Chondrocyte (in vitro differentiated cells): ENCODE data around the gene PYGL. TPM values are rescaled to one million over a fixed set of nuclear protein-coding genes. Genes with fewer than 3 reads are reported as not detected.
"Not testable (repeated sequence)": the region's sequence is repeated elsewhere in the genome, so short reads cannot be mapped to it uniquely, and the experiment has no call there.

Experiments
- DNase-seq: peaks from one replicate; pipeline ENCODE4 v3.0.0; 2021; ENCODE audit warnings: mixed read lengths, low spot score
- H3K27ac Mint-ChIP-seq: one replicate; pipeline ENCODE4 v1.8.0; 2021; ENCODE audit warnings: mild to moderate bottlenecking, moderate library complexity, mixed read lengths; ENCODE audit not compliant: unreplicated experiment
- H3K27me3 Mint-ChIP-seq: 2 replicates; pipeline ENCODE4 v1.8.0; 2021; ENCODE audit warnings: low read depth, mixed read lengths
- H3K36me3 Mint-ChIP-seq: 2 replicates; pipeline ENCODE4 v1.8.0; 2021; ENCODE audit warnings: low read depth, mixed read lengths
- H3K4me1 Mint-ChIP-seq: 2 replicates; pipeline ENCODE4 v1.8.0; 2021; ENCODE audit warnings: low read depth, mild to moderate bottlenecking, mixed read lengths
- H3K4me3 Mint-ChIP-seq: one replicate; pipeline ENCODE4 v1.8.0; 2021; ENCODE audit warnings: mild to moderate bottlenecking, moderate library complexity, mixed read lengths; ENCODE audit not compliant: unreplicated experiment
- H3K9me3 Mint-ChIP-seq: 2 replicates; pipeline ENCODE4 v1.8.0; 2021; ENCODE audit warnings: low read depth, mixed read lengths
- total RNA-seq: library from RNA; stranded (reverse); gene quantifications from 3 replicates; pipeline ENCODE4 v1.2.1, GENCODE V29; 2021
- TF ChIP-seq, protein P1 (sequence below): fragments of 200-600 bp; sonication (generic); IDR thresholded peaks from 2 replicates; pipeline ENCODE4 v1.5.0; 2021; ENCODE audit warnings: antibody characterized with exemption, mild to moderate bottlenecking, moderate library complexity

Gene PYGL
- total RNA-seq, 1 donor from 2014 or later, result 120 TPM

- no peak overlapping the region for H3K27ac Mint-ChIP-seq
- TF ChIP-seq, protein P1, sequence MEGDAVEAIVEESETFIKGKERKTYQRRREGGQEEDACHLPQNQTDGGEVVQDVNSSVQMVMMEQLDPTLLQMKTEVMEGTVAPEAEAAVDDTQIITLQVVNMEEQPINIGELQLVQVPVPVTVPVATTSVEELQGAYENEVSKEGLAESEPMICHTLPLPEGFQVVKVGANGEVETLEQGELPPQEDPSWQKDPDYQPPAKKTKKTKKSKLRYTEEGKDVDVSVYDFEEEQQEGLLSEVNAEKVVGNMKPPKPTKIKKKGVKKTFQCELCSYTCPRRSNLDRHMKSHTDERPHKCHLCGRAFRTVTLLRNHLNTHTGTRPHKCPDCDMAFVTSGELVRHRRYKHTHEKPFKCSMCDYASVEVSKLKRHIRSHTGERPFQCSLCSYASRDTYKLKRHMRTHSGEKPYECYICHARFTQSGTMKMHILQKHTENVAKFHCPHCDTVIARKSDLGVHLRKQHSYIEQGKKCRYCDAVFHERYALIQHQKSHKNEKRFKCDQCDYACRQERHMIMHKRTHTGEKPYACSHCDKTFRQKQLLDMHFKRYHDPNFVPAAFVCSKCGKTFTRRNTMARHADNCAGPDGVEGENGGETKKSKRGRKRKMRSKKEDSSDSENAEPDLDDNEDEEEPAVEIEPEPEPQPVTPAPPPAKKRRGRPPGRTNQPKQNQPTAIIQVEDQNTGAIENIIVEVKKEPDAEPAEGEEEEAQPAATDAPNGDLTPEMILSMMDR, result no peak
- no peaks in the 10 kb centered on the region for H3K9me3 Mint-ChIP-seq
- DNase-seq, result no peak
- peaks cover 38% of the 10 kb centered on the region for H3K4me1 Mint-ChIP-seq
- H3K4me3 Mint-ChIP-seq, result no peak overlapping the region
- peaks cover 4% of the 10 kb centered on the region for H3K36me3 Mint-ChIP-seq
- H3K27me3 Mint-ChIP-seq, result no peaks in the 10 kb centered on the region
Measured at GRCh38 chr14:50946234-50946935, 2.1 kb upstream of the PYGL start.

GRCh38 chr14:50944647-50945413 lies 547 bp upstream of the PYGL start:
- Mint-ChIP-seq H3K4me3 (peak overlapping the region; percentile 79), H3K4me1 (peaks cover 45% of the 10 kb centered on the region), H3K27ac (peak overlapping the region; percentile 88)

DNA sequence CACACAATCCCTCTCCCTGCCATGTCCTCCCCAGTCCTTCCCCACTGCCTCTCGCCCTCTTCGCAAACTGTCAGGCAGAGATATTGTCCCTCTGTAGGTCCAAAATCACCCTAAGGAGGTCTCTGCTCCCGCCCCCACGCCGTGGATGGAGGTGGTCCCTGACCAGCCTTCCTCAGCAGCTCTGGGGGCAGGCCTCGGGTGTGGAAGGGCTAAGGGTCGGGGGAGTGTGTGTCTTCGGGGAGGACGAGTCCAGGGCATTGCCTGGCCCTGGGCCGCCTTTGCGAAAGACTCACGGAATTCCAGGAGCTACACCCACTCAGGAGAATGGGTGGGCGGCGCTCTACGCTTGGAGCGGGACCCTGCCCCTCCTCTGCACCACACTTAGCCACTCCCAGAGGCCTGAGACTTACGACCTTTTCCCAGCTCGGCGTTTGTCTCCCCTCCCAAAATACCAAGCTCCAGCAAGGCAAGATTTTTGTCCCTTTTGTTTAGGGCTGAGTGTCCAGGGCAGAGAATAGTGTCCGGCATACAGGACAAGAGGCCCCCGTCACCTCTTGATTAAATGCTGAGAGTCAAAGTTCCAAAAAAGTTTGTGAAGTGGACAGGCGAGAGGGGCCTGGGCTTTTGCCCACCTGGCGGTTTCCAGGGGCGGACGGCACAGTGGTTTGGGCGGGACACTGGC lies 881 bp downstream of the PYGL start:
- H3K27me3 Mint-ChIP-seq, result no peaks in the 10 kb centered on the region
- peak overlapping the region; percentile 86 for H3K27ac Mint-ChIP-seq
- no peaks in the 10 kb centered on the region for H3K9me3 Mint-ChIP-seq
- no peak for DNase-seq
- peaks cover 8% of the 10 kb centered on the region for H3K36me3 Mint-ChIP-seq
- peak overlapping the region; percentile 91 for H3K4me3 Mint-ChIP-seq
- TF ChIP-seq, protein P1, result no peak
- H3K4me1 Mint-ChIP-seq, result peaks cover 49% of the 10 kb centered on the region

More at GRCh38 chr14:50944647-50945413, 547 bp upstream of the PYGL start:
- no peaks in the 10 kb centered on the region for H3K9me3 Mint-ChIP-seq
- no peak for DNase-seq
- TF ChIP-seq, protein P1, result no peak
- no peaks in the 10 kb centered on the region for H3K27me3 Mint-ChIP-seq
- peaks cover 8% of the 10 kb centered on the region for H3K36me3 Mint-ChIP-seq

- H3K27me3 Mint-ChIP-seq, H3K27ac Mint-ChIP-seq, H3K9me3 Mint-ChIP-seq, H3K4me3 Mint-ChIP-seq, DNase-seq: not testable (repeated sequence)
- H3K4me1 Mint-ChIP-seq, result peaks cover 43% of the 10 kb centered on the region
- peaks cover 13% of the 10 kb centered on the region for H3K36me3 Mint-ChIP-seq
Measured at GRCh38 chr14:50941638-50942037, 2.6 kb downstream of the PYGL start.

- Mint-ChIP-seq H3K27ac (peak overlapping the region; percentile 37), H3K27me3 (no peaks in the 10 kb centered on the region), H3K9me3 (no peaks in the 10 kb centered on the region), H3K4me3 (no peak overlapping the region), H3K36me3 (peaks cover 13% of the 10 kb centered on the region), H3K4me1 (peaks cover 42% of the 10 kb centered on the region)
- TF ChIP-seq, protein P1, result no peak
- no peak for DNase-seq
Measured at GRCh38 chr14:50941151-50941550, 3.1 kb downstream of the PYGL start.
